Keratinocyte (primary cell): Measurements from ENCODE around the gene RBFA. TPM values are rescaled to one million over a fixed set of nuclear protein-coding genes. Genes with fewer than 3 reads are reported as not detected.

Source experiments
- DNase-seq: peaks from one replicate; pipeline ENCODE4 v3.0.0-alpha.2; 2011; ENCODE audit warnings: low read depth, missing footprints, low spot score
- FAIRE-seq: peaks from 2 replicates; lab custom pipeline; 2011; peaks lifted over from hg19 to GRCh38; lab: Jason Lieb, UNC
- H2AFZ ChIP-seq: 2 replicates; pipeline ENCODE4 v1.6.0; 2012; ENCODE audit warnings: low read length, control low read depth, inconsistent platforms; ENCODE audit not compliant: control insufficient read depth
- H3K27ac ChIP-seq: 2 replicates; pipeline ENCODE4 v1.5.1; 2011; ENCODE audit warnings: low read length; ENCODE audit not compliant: control insufficient read depth, insufficient read depth
- H3K27me3 ChIP-seq: 3 replicates; pipeline ENCODE4 v1.6.0; 2011; ENCODE audit warnings: low read length; ENCODE audit not compliant: control insufficient read depth, insufficient read depth; ENCODE audit errors: extremely low read depth
- H3K36me3 ChIP-seq, 2 experiments: 2 replicates in 1 of 2; 3 replicates in 1 of 2; pipeline ENCODE4 v1.5.1; 2011; ENCODE audit warnings: low read length in 2 of 2, mild to moderate bottlenecking in 1 of 2; ENCODE audit not compliant: control insufficient read depth in 2 of 2, insufficient read depth in 2 of 2; ENCODE audit errors: extremely low read depth in 1 of 2
- H3K4me1 ChIP-seq: 3 replicates; pipeline ENCODE4 v1.5.1; 2011; ENCODE audit warnings: low read length; ENCODE audit not compliant: control insufficient read depth, insufficient read depth; ENCODE audit errors: extremely low read depth
- H3K4me2 ChIP-seq: 3 replicates; pipeline ENCODE4 v1.6.0; 2011; ENCODE audit warnings: low read depth, low read length; ENCODE audit not compliant: control insufficient read depth, insufficient read depth; ENCODE audit errors: extremely low read depth
- H3K4me3 ChIP-seq, 3 experiments: fragments of 200-600 bp in 1 of 3; sonication (generic) in 1 of 3; 2 replicates in 2 of 3; 3 replicates in 1 of 3; pipeline ENCODE4 v1.5.1; 2011 to 2016; ENCODE audit warnings: low read length in 3 of 3, mild to moderate bottlenecking in 3 of 3, control low read depth in 2 of 3, inconsistent platforms in 1 of 3, low read depth in 1 of 3, mixed read lengths in 1 of 3, mixed run types in 1 of 3, moderate library complexity in 1 of 3; ENCODE audit not compliant: control insufficient read depth in 2 of 3, insufficient read depth in 2 of 3; ENCODE audit errors: extremely low read depth in 1 of 3
- H3K79me2 ChIP-seq: 2 replicates; pipeline ENCODE4 v1.6.0; 2012; ENCODE audit warnings: low read length; ENCODE audit not compliant: control insufficient read depth, insufficient read depth
- H3K9ac ChIP-seq: 3 replicates; pipeline ENCODE4 v1.6.0; 2011; ENCODE audit warnings: low read length; ENCODE audit not compliant: control insufficient read depth, insufficient read depth; ENCODE audit errors: extremely low read depth
- H3K9me1 ChIP-seq: 3 replicates; pipeline ENCODE4 v1.6.0; 2011; ENCODE audit warnings: low read length; ENCODE audit not compliant: control insufficient read depth, insufficient read depth; ENCODE audit errors: extremely low read depth
- H3K9me3 ChIP-seq: 2 replicates; pipeline ENCODE4 v1.5.1; 2012; ENCODE audit warnings: low read depth, low read length; ENCODE audit not compliant: control insufficient read depth
- H4K20me1 ChIP-seq: 3 replicates; pipeline ENCODE4 v1.6.0; 2011; ENCODE audit warnings: low read length; ENCODE audit not compliant: control insufficient read depth, insufficient read depth; ENCODE audit errors: extremely low read depth
- CTCF ChIP-seq, 3 experiments: IDR thresholded peaks in 1 of 3; conservative IDR thresholded peaks in 1 of 3; optimal IDR thresholded peaks in 1 of 3; 2 replicates in 2 of 3; 3 replicates in 1 of 3; pipeline versions ENCODE3 to v1.5.1; 2011; ENCODE audit warnings: low read length in 3 of 3, mild to moderate bottlenecking in 3 of 3, moderate library complexity in 2 of 3, control low read depth in 1 of 3, inconsistent platforms in 1 of 3; ENCODE audit not compliant: insufficient read depth in 2 of 3; ENCODE audit errors: extremely low read depth in 1 of 3
- EZH2 ChIP-seq: IDR thresholded peaks from one replicate; pipeline ENCODE4 v1.6.1; 2012; ENCODE audit warnings: inconsistent platforms, mild to moderate bottlenecking, low read length, moderate library complexity
- dilution Hi-C: fragments of 300-500 bp; cut with MboI; formaldehyde crosslinking; loops from one replicate; pipeline ENCODE4 v1.7.0; 2020; ENCODE audit warnings: low sequenced_read_pairs; ENCODE audit not compliant: extremely low pct_ligation_motif_present
- polyA plus RNA-seq, 5 experiments: library from polyadenylated mRNA; depleted of rRNA in 3 of 5; stranded (reverse) in 3 of 5; stranded (forward) in 1 of 5; unstranded in 1 of 5; fragments of >200 nt; gene quantifications; 1 replicate in 1 of 5; 2 replicates in 3 of 5; 3 replicates in 1 of 5; pipeline versions ENCODE4 v1.2.1 to v1.2.3, GENCODE V29; 2011 to 2012; ENCODE audit warnings: missing spikeins in 2 of 5, low read depth in 1 of 5, low replicate concordance in 1 of 5

Gene RBFA
- polyA plus RNA-seq, 1 donor (not counting 4 experiments of a cell fraction or from before 2014, with no cell fraction given), result 30.7 TPM

- TF ChIP-seq EZH2 (no peak), CTCF (optimal IDR thresholded peaks at IDR 0.05 in 1 of 3, IDR thresholded peaks at IDR 0.05 in 1 of 3, conservative IDR thresholded peaks at IDR 0.05 in 1 of 3; ENCODE audit: extremely low read depth in 1 of 3, insufficient read depth in 2 of 3, low read length in 3 of 3) (no peak)
- no peak overlapping the region for H3K9ac ChIP-seq
- no peak overlapping the region for H3K4me2 ChIP-seq
- no peaks in the 10 kb centered on the region for H3K79me2 ChIP-seq
- H2AFZ ChIP-seq, result no peak overlapping the region
- no peaks in the 10 kb centered on the region for H3K9me3 ChIP-seq
- no peaks in the 10 kb centered on the region for H3K9me1 ChIP-seq
- H3K36me3 ChIP-seq, result no peaks in the 10 kb centered on the region
- DNase-seq (no peak), FAIRE-seq (no peak)
- no peak overlapping the region for H3K4me3 ChIP-seq
- dilution Hi-C loops, result no loop called here
- H3K27me3 ChIP-seq, result no peaks in the 10 kb centered on the region
- H4K20me1 ChIP-seq, result no peaks in the 10 kb centered on the region
- H3K4me1 ChIP-seq, result no peaks in the 10 kb centered on the region
- H3K27ac ChIP-seq, result no peak overlapping the region
These were observed 41.7 kb downstream of the RBFA start for GRCh38 chr18:80075940-80076339.

GRCh38 chr18:80076379-80076778 lies 42.1 kb downstream of the RBFA start:
- H3K9ac ChIP-seq, result no peak overlapping the region
- H3K4me2 ChIP-seq, result no peak overlapping the region
- H3K9me1 ChIP-seq, result no peaks in the 10 kb centered on the region
- no peak for TF ChIP-seq CTCF (optimal IDR thresholded peaks at IDR 0.05 in 1 of 3, IDR thresholded peaks at IDR 0.05 in 1 of 3, conservative IDR thresholded peaks at IDR 0.05 in 1 of 3; ENCODE audit: extremely low read depth in 1 of 3, insufficient read depth in 2 of 3, low read length in 3 of 3)
- no peak for FAIRE-seq
- H3K27me3 ChIP-seq, result no peaks in the 10 kb centered on the region
- no peaks in the 10 kb centered on the region for H3K4me1 ChIP-seq
- DNase-seq, result no peak
- no peaks in the 10 kb centered on the region for H3K36me3 ChIP-seq
- H2AFZ ChIP-seq, result no peak overlapping the region
- no peak overlapping the region for H3K27ac ChIP-seq
- H3K9me3 ChIP-seq, result no peaks in the 10 kb centered on the region
- no peaks in the 10 kb centered on the region for H4K20me1 ChIP-seq
- no peaks in the 10 kb centered on the region for H3K79me2 ChIP-seq
- no peak overlapping the region for H3K4me3 ChIP-seq
- dilution Hi-C loops, result no loop called here
